Ovary (tissue), 3 donors: ENCODE data around the gene ACAT1.

Experiments used
- EP300 ChIP-seq: sonication (generic); formaldehyde crosslinking; IDR thresholded peaks from one replicate; pipeline ENCODE4 v1.6.1; 2017; ENCODE audit warnings: antibody characterized with exemption
- POLR2A ChIP-seq: fragments of 450-650 bp; IDR thresholded peaks from one replicate; pipeline ENCODE4 v1.6.1; 2017; ENCODE audit warnings: antibody characterized with exemption, mild to moderate bottlenecking, moderate library complexity
- TF ChIP-seq, protein P1 (sequence below), 3 donors: fragments of 450-650 bp in 2 of 3; fragments of 200-600 bp in 1 of 3; IDR thresholded peaks; one replicate each; pipeline versions ENCODE4 v1.5.1 to v1.8.0; 2016 to 2022; ENCODE audit warnings: antibody characterized with exemption in 3 of 3, mild to moderate bottlenecking in 1 of 3
- donor health status: DM: no; HTN: no; CAD: no.

DNA sequence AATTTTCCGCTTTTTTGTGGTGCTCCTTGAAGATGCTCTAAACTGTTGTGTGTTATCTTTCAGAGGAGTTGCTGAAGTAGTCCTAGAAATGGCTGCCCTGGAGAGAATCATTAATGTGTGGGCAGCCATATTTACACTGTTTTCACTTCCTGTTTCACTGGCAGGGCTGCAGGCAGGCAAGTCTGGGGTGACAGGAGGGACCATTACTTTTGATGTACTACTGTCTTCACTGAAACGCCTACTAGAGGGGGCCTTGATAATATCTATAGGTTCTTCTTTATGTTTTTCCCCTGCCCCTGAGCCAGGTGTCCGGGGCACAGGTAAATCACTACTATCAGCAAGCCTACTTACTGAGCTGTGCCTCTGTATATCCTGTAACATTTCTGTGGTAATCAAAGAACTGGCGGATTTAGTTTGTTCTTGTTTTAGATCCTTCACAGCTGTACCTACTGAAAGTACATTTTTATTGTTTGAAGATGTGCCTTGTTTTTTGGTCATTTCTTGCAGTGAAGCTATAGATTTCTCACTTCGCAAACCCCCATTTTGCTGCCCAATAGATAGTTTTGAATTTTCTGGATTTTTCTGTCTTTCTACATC is 39.7 kb downstream of the ACAT1 start:
- TF ChIP-seq, protein P1, sequence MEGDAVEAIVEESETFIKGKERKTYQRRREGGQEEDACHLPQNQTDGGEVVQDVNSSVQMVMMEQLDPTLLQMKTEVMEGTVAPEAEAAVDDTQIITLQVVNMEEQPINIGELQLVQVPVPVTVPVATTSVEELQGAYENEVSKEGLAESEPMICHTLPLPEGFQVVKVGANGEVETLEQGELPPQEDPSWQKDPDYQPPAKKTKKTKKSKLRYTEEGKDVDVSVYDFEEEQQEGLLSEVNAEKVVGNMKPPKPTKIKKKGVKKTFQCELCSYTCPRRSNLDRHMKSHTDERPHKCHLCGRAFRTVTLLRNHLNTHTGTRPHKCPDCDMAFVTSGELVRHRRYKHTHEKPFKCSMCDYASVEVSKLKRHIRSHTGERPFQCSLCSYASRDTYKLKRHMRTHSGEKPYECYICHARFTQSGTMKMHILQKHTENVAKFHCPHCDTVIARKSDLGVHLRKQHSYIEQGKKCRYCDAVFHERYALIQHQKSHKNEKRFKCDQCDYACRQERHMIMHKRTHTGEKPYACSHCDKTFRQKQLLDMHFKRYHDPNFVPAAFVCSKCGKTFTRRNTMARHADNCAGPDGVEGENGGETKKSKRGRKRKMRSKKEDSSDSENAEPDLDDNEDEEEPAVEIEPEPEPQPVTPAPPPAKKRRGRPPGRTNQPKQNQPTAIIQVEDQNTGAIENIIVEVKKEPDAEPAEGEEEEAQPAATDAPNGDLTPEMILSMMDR (IDR thresholded peaks at IDR 0.05), result no peak
- TF ChIP-seq POLR2A (no peak), EP300 (no peak)
